HL-60 (cell line): ENCODE results near the gene EIF5.

Experiments
- DNase-seq, 2 experiments: peaks; one replicate each; pipeline ENCODE4 v3.0.0-alpha.2; 2010 to 2020; ENCODE audit warnings: low read depth in 1 of 2, low spot score in 1 of 2
- H3K27ac ChIP-seq: fragments of 250-450 bp; sonication (Bioruptor Pico); replicated peaks from 2 replicates; pipeline ENCODE4 v1.5.1; 2020; ENCODE audit warnings: mild to moderate bottlenecking, moderate library complexity
- H3K27me3 ChIP-seq: fragments of 250-450 bp; sonication (Bioruptor Pico); 2 replicates; pipeline ENCODE4 v1.5.1; 2021; ENCODE audit warnings: mild to moderate bottlenecking, moderate library complexity; ENCODE audit not compliant: insufficient read depth, poor library complexity, severe bottlenecking
- H3K4me3 ChIP-seq: replicated peaks from 2 replicates; pipeline ENCODE4 v1.5.1; 2011; ENCODE audit warnings: mild to moderate bottlenecking, control low read depth, low read length; ENCODE audit not compliant: insufficient read depth
- GABPA ChIP-seq: IDR thresholded peaks from 2 replicates; pipeline ENCODE4 v1.6.1; 2012; ENCODE audit warnings: low read depth
- POLR2AphosphoS5 ChIP-seq: IDR thresholded peaks from 2 replicates; pipeline ENCODE4 v1.6.1; 2012; ENCODE audit warnings: low read depth
- SPI1 ChIP-seq: IDR thresholded peaks from 2 replicates; pipeline ENCODE4 v1.6.1; 2012; ENCODE audit warnings: low read depth, mild to moderate bottlenecking, borderline replicate concordance
- TF ChIP-seq, protein P1 (sequence below): IDR thresholded peaks from 2 replicates; pipeline ENCODE4 v1.6.1; 2012; ENCODE audit warnings: low read depth; ENCODE audit not compliant: insufficient replicate concordance
- TF ChIP-seq, protein P2 (sequence below): IDR thresholded peaks from one replicate; pipeline ENCODE4 v1.5.1; 2011; ENCODE audit warnings: low read length, control low read depth, inconsistent platforms; ENCODE audit not compliant: insufficient read depth

Gene EIF5

GRCh38 chr14:103385152-103385928 is 51.3 kb downstream of the EIF5 start, which contains the start of gene MARK3:
Gene MARK3, plus strand, starts transcription at chr14:103385415. Its CDS starts 615 bp downstream, at chr14:103386030.
- Histone ChIP-seq H3K4me3 (peak within 1 kb of the TSS; percentile 94), H3K27ac (peak within 1 kb of the TSS; percentile 90), H3K27me3 (no peaks in the 10 kb centered on the region)
- DNase-seq: peak; percentile 91 to 97
- TF ChIP-seq POLR2AphosphoS5: peak; percentile 77
- TF ChIP-seq, protein P1, sequence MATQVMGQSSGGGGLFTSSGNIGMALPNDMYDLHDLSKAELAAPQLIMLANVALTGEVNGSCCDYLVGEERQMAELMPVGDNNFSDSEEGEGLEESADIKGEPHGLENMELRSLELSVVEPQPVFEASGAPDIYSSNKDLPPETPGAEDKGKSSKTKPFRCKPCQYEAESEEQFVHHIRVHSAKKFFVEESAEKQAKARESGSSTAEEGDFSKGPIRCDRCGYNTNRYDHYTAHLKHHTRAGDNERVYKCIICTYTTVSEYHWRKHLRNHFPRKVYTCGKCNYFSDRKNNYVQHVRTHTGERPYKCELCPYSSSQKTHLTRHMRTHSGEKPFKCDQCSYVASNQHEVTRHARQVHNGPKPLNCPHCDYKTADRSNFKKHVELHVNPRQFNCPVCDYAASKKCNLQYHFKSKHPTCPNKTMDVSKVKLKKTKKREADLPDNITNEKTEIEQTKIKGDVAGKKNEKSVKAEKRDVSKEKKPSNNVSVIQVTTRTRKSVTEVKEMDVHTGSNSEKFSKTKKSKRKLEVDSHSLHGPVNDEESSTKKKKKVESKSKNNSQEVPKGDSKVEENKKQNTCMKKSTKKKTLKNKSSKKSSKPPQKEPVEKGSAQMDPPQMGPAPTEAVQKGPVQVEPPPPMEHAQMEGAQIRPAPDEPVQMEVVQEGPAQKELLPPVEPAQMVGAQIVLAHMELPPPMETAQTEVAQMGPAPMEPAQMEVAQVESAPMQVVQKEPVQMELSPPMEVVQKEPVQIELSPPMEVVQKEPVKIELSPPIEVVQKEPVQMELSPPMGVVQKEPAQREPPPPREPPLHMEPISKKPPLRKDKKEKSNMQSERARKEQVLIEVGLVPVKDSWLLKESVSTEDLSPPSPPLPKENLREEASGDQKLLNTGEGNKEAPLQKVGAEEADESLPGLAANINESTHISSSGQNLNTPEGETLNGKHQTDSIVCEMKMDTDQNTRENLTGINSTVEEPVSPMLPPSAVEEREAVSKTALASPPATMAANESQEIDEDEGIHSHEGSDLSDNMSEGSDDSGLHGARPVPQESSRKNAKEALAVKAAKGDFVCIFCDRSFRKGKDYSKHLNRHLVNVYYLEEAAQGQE: peak; percentile 7
- TF ChIP-seq GABPA: peak; percentile 88
- no peak for TF ChIP-seq SPI1
- TF ChIP-seq, protein P2, sequence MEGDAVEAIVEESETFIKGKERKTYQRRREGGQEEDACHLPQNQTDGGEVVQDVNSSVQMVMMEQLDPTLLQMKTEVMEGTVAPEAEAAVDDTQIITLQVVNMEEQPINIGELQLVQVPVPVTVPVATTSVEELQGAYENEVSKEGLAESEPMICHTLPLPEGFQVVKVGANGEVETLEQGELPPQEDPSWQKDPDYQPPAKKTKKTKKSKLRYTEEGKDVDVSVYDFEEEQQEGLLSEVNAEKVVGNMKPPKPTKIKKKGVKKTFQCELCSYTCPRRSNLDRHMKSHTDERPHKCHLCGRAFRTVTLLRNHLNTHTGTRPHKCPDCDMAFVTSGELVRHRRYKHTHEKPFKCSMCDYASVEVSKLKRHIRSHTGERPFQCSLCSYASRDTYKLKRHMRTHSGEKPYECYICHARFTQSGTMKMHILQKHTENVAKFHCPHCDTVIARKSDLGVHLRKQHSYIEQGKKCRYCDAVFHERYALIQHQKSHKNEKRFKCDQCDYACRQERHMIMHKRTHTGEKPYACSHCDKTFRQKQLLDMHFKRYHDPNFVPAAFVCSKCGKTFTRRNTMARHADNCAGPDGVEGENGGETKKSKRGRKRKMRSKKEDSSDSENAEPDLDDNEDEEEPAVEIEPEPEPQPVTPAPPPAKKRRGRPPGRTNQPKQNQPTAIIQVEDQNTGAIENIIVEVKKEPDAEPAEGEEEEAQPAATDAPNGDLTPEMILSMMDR: no peak

GRCh38 chr14:103385929-103386712 is 52.1 kb downstream of the EIF5 start:
- Histone ChIP-seq H3K4me3 (peak overlapping the region; percentile 94), H3K27me3 (no peaks in the 10 kb centered on the region), H3K27ac (peak overlapping the region; percentile 90)
- peak in 1 of 2 experiments; percentile 34 for DNase-seq
- TF ChIP-seq, protein P2: no peak

DNA sequence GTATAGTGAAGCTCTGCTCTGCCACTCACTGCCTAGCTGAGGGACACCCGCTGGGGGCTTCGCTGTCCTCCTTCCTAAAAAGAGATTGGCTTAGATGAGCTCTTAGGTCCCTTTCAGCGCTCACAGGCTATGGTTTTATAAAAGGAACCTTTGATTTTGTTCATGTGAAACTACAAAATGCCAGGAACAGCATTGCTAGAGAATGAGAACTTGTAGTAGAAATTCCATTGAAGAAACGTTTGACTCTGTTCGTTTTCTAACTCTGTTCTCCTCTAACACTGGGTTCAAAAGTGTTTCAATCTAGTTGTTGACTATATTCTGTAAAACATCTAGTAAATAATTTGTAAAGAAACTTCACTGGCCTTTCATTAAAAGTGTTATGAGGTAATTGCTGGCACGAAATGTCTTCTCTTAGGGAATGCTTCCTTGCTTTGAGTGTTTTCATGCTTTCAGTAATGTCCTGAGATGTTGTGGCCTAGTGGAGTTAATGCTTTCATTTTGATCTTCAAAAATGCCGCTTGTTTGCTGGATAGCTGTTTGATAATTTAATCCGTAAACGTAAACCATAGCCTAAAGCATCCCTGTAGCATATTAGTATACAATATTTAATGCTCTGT is 52.8 kb downstream of the EIF5 start:
- Histone ChIP-seq H3K27ac (peak overlapping the region; percentile 35), H3K4me3 (peak overlapping the region; percentile 94), H3K27me3 (no peaks in the 10 kb centered on the region)
- TF ChIP-seq, protein P2: no peak
- TF ChIP-seq SPI1 (no peak), GABPA (no peak), POLR2AphosphoS5 (no peak)
- TF ChIP-seq, protein P1: no peak
- DNase-seq: no peak
